GM19395 (cell line): Measurements from ENCODE around the gene PKN2.
A peak's percentile ranks its signal among the peaks of the same experiment; 100 is the strongest.
"Not testable (repeated sequence)": the region's sequence is repeated elsewhere in the genome, so short reads cannot be mapped to it uniquely, and the experiment has no call there.

ENCODE experiments used
- ATAC-seq: cut with Tn5 transposase; IDR thresholded peaks from one replicate; pipeline ENCODE4 v1.9.1; 2021; ENCODE audit warnings: mild to moderate bottlenecking, moderate library complexity; ENCODE audit not compliant: unreplicated experiment

The PKN2 gene

GRCh38 chr1:88678405-88678804 lies 5.7 kb upstream of the PKN2 start:
- ATAC-seq, result no peak

- ATAC-seq, result no peak
These were observed 3.6 kb upstream of the PKN2 start for GRCh38 chr1:88680471-88680870.

- ATAC-seq, result no peak
These were observed 3.0 kb upstream of the PKN2 start for GRCh38 chr1:88680911-88681622.

GRCh38 chr1:88684482-88685258 lies 597 bp downstream of the PKN2 start:
- peak; percentile 45 for ATAC-seq

GRCh38 chr1:88685259-88685620 lies 1.2 kb downstream of the PKN2 start:
- no peak for ATAC-seq

- ATAC-seq, result no peak
These were observed 7.5 kb downstream of the PKN2 start for GRCh38 chr1:88691540-88691939.

GRCh38 chr1:88695781-88696180 lies 11.7 kb downstream of the PKN2 start:
- ATAC-seq, result no peak

- no peak for ATAC-seq
These were observed 13.4 kb downstream of the PKN2 start for GRCh38 chr1:88697503-88697902.

- ATAC-seq, result no peak
These were observed 14.1 kb downstream of the PKN2 start for GRCh38 chr1:88698140-88698539.

- no peak for ATAC-seq
These were observed 14.7 kb downstream of the PKN2 start for GRCh38 chr1:88698764-88699163.

GRCh38 chr1:88700425-88701013 lies 16.4 kb downstream of the PKN2 start:
- ATAC-seq, result no peak

GRCh38 chr1:88701275-88701674 lies 17.2 kb downstream of the PKN2 start:
- peak; percentile 81 for ATAC-seq

- ATAC-seq, result not testable (repeated sequence)
These were observed 17.7 kb downstream of the PKN2 start for GRCh38 chr1:88701793-88702192.

- no peak for ATAC-seq
These were observed 23.9 kb downstream of the PKN2 start for GRCh38 chr1:88708011-88708410.

- ATAC-seq, result not testable (repeated sequence)
These were observed 28.8 kb downstream of the PKN2 start for GRCh38 chr1:88712907-88713306.

- ATAC-seq, result not testable (repeated sequence)
These were observed 32.5 kb downstream of the PKN2 start for GRCh38 chr1:88716571-88716970.

- no peak for ATAC-seq
These were observed 38.4 kb downstream of the PKN2 start for GRCh38 chr1:88722492-88722891.

GRCh38 chr1:88726697-88727096 lies 42.6 kb downstream of the PKN2 start:
- no peak for ATAC-seq

GRCh38 chr1:88727205-88727604 lies 43.1 kb downstream of the PKN2 start:
- no peak for ATAC-seq

- no peak for ATAC-seq
These were observed 45.2 kb downstream of the PKN2 start for GRCh38 chr1:88729297-88729696.

- ATAC-seq, result no peak
These were observed 46.1 kb downstream of the PKN2 start for GRCh38 chr1:88730132-88730675.

- no peak for ATAC-seq
These were observed 46.9 kb downstream of the PKN2 start for GRCh38 chr1:88730995-88731394.
